Endothelial cell (in vitro differentiated cells): ENCODE results near the gene ATP5ME. TPM values are rescaled to one million over a fixed set of nuclear protein-coding genes. Genes with fewer than 3 reads are reported as not detected.

Experiments
- DNase-seq: peaks from one replicate; pipeline ENCODE4 v3.0.0; 2021; ENCODE audit warnings: low spot score
- H3K27ac Mint-ChIP-seq: one replicate; pipeline ENCODE4 v1.8.0; 2021; ENCODE audit warnings: mixed read lengths, inconsistent platforms; ENCODE audit not compliant: unreplicated experiment
- H3K27me3 Mint-ChIP-seq: one replicate; pipeline ENCODE4 v1.8.0; 2021; ENCODE audit warnings: mild to moderate bottlenecking, moderate library complexity, mixed read lengths, inconsistent platforms; ENCODE audit not compliant: unreplicated experiment
- H3K36me3 Mint-ChIP-seq: one replicate; pipeline ENCODE4 v1.8.0; 2021; ENCODE audit warnings: mild to moderate bottlenecking, low read depth, mixed read lengths, inconsistent platforms; ENCODE audit not compliant: unreplicated experiment
- H3K4me1 Mint-ChIP-seq: one replicate; pipeline ENCODE4 v1.8.0; 2021; ENCODE audit warnings: mild to moderate bottlenecking, mixed read lengths, inconsistent platforms; ENCODE audit not compliant: unreplicated experiment
- H3K4me3 Mint-ChIP-seq: one replicate; pipeline ENCODE4 v1.8.0; 2021; ENCODE audit warnings: mild to moderate bottlenecking, mixed read lengths, inconsistent platforms; ENCODE audit not compliant: unreplicated experiment
- H3K9me3 Mint-ChIP-seq: one replicate; pipeline ENCODE4 v1.8.0; 2021; ENCODE audit warnings: mixed read lengths, inconsistent platforms; ENCODE audit not compliant: unreplicated experiment
- CTCF ChIP-seq: fragments of 200-600 bp; sonication (generic); IDR thresholded peaks from one replicate; pipeline ENCODE4 v1.5.0; 2021; ENCODE audit warnings: antibody characterized with exemption; ENCODE audit not compliant: unreplicated experiment
- total RNA-seq: library from RNA; stranded (reverse); fragmentation: NEBNext Ultra II Directional; extraction: Animal tissue kit (Norgen Biotek cat#: 25700); gene quantifications from one replicate; pipeline ENCODE4 v1.2.1, GENCODE V29; 2021; ENCODE audit not compliant: unreplicated experiment

Gene ATP5ME
- total RNA-seq, 1 donor from 2014 or later, result 289 TPM

DNA sequence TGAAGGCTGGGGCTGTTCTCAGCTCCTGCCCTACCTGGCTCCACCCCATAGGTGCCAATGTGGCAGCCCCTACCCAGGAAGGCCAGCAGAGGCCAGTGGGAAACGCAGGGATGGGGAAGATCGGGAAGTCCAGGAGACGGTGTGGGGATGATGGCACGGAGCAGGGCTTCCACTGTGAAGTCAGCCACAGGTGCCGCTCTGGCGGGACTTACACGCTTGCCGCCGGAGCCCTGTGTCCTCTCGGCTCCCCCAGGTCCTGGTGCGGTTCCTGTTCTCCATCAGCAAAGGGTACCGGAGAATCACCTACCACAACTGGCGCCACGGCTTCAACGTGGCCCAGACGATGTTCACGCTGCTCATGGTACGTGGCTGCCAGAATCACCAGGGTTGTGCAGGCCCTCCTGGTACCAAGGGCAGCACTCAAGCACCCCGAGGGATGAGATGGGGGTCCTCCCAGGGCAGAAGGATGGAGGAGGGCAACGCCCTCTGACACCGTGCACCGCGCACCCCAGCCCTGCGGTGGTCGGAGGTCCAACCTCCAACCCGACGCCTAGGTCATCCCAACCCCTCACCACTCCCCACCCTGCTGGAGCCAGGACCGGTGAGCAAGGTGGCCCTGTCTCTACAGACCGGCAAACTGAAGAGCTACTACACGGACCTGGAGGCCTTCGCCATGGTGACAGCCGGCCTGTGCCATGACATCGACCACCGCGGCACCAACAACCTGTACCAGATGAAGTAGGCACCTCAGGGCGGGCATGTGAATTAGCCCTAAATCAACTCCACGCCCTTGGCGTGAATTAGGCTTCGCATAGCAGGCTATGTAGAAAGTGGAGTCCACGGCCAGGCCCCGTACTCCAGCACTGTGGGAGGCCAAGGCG is 12.0 kb downstream of the ATP5ME start:
- no peak overlapping the region for H3K27ac Mint-ChIP-seq
- H3K36me3 Mint-ChIP-seq, result peaks cover 16% of the 10 kb centered on the region
- H3K27me3 Mint-ChIP-seq, result peaks cover 13% of the 10 kb centered on the region
- TF ChIP-seq CTCF, result no peak
- H3K4me3 Mint-ChIP-seq, result peak overlapping the region; percentile 76
- no peak for DNase-seq
- H3K9me3 Mint-ChIP-seq, result no peaks in the 10 kb centered on the region
- no peaks in the 10 kb centered on the region for H3K4me1 Mint-ChIP-seq

DNA sequence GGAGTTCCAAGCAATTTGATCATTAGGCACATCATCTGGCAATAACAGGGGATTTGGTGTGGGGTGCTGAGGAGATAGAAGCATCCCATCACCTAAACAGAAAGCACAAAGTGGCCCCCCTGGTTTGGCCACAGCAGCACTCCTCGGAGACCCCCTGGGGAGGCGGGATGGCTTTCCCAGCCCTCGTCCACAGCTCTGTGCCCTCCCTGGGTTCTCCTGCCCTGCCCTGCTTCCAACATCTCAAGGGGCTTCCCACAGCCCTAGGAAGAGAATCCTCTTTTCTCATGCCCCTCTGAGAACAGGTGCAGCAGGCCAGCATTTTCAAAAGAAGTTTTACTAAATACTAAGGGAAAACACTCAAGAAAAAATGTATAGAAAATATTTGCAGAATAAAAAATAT is 12.8 kb downstream of the ATP5ME start:
- no peak for DNase-seq
- TF ChIP-seq CTCF, result no peak
- Mint-ChIP-seq H3K4me1 (no peaks in the 10 kb centered on the region), H3K27ac (no peak overlapping the region), H3K27me3 (peaks cover 10% of the 10 kb centered on the region), H3K36me3 (peaks cover 21% of the 10 kb centered on the region), H3K9me3 (no peaks in the 10 kb centered on the region), H3K4me3 (peak overlapping the region; percentile 48)

GRCh38 chr4:660401-660800 is 13.7 kb downstream of the ATP5ME start:
- Mint-ChIP-seq H3K4me1 (no peaks in the 10 kb centered on the region), H3K27ac (no peak overlapping the region)
- DNase-seq, result no peak

GRCh38 chr4:659851-660250 is 14.2 kb downstream of the ATP5ME start:
- no peak for DNase-seq
- Mint-ChIP-seq H3K27me3 (peaks cover 16% of the 10 kb centered on the region), H3K36me3 (peaks cover 21% of the 10 kb centered on the region), H3K4me1 (no peaks in the 10 kb centered on the region), H3K27ac (peak overlapping the region; percentile 13), H3K9me3 (peaks cover 3% of the 10 kb centered on the region), H3K4me3 (peak overlapping the region; percentile 49)
- no peak for TF ChIP-seq CTCF

More at GRCh38 chr4:660401-660800, 13.7 kb downstream of the ATP5ME start:
- no peak for TF ChIP-seq CTCF
- Mint-ChIP-seq H3K27me3 (peaks cover 16% of the 10 kb centered on the region), H3K9me3 (peaks cover 3% of the 10 kb centered on the region), H3K36me3 (peaks cover 21% of the 10 kb centered on the region), H3K4me3 (peak overlapping the region; percentile 48)
